ENCODE data around the gene PRKN. TPM values are rescaled to one million over a fixed set of nuclear protein-coding genes. Genes with fewer than 3 reads are reported as not detected.

Gene PRKN
- total RNA-seq, 1 experiment from 2014 or later = 0.34 TPM

GRCh38 chr6:162147281-162147680, 580.3 kb downstream of the PRKN start:
- intact Hi-C loops (cut with micrococcal nuclease; ENCODE audit: unreplicated experiment) = loop anchor here (1.0 kb wide), 1 partner anchor 18 kb away; no protein-coding TSS in a partner anchor
- no peaks in the 10 kb centered on the region for H3K9me3 Mint-ChIP-seq (ENCODE audit: unreplicated experiment)
- DNase-seq = no peak
- no TSS peak for BruUV-seq (replicated peaks)
- Histone ChIP-seq H3K4me3 (ENCODE audit: low read depth, low read length) (no peak overlapping the region), H3K36me3 (ENCODE audit: control insufficient read depth, insufficient read depth, low read length) (no peaks in the 10 kb centered on the region), H3K4me1 (no peaks in the 10 kb centered on the region), H3K9me3 (no peaks in the 10 kb centered on the region), H3K27me3 (replicated peaks; ENCODE audit: control insufficient read depth, insufficient read depth, low read length) (no peaks in the 10 kb centered on the region)
- H3K36me3 Mint-ChIP-seq (ENCODE audit: insufficient read depth, unreplicated experiment) = no peaks in the 10 kb centered on the region
- TF ChIP-seq, protein P1, sequence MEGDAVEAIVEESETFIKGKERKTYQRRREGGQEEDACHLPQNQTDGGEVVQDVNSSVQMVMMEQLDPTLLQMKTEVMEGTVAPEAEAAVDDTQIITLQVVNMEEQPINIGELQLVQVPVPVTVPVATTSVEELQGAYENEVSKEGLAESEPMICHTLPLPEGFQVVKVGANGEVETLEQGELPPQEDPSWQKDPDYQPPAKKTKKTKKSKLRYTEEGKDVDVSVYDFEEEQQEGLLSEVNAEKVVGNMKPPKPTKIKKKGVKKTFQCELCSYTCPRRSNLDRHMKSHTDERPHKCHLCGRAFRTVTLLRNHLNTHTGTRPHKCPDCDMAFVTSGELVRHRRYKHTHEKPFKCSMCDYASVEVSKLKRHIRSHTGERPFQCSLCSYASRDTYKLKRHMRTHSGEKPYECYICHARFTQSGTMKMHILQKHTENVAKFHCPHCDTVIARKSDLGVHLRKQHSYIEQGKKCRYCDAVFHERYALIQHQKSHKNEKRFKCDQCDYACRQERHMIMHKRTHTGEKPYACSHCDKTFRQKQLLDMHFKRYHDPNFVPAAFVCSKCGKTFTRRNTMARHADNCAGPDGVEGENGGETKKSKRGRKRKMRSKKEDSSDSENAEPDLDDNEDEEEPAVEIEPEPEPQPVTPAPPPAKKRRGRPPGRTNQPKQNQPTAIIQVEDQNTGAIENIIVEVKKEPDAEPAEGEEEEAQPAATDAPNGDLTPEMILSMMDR (IDR thresholded peaks at IDR 0.05; ENCODE audit: insufficient read depth in 1 of 2, low read depth in 1 of 2, low read length in 1 of 2, severe bottlenecking in 1 of 2, unreplicated experiment in 1 of 2) = no peak
- CTCF ChIA-PET = no interaction called here
- no peaks in the 10 kb centered on the region for H3K27me3 Mint-ChIP-seq (ENCODE audit: insufficient read depth, unreplicated experiment)
- no peak overlapping the region for H3K27ac Mint-ChIP-seq (ENCODE audit: unreplicated experiment)
- H3K4me1 Mint-ChIP-seq (ENCODE audit: low read depth, unreplicated experiment) = no peaks in the 10 kb centered on the region
- POLR2A ChIA-PET = no interaction called here
- no peak overlapping the region for H3K4me3 Mint-ChIP-seq (ENCODE audit: unreplicated experiment)

- no peaks in the 10 kb centered on the region for H3K27me3 ChIP-seq (replicated peaks; ENCODE audit: control insufficient read depth, insufficient read depth, low read length)
- no TSS peak for BruUV-seq (replicated peaks)
- intact Hi-C loops (cut with micrococcal nuclease; ENCODE audit: unreplicated experiment) = no loop called here
Observed at GRCh38 chr6:162140251-162140852, 587.2 kb downstream of the PRKN start.

DNA sequence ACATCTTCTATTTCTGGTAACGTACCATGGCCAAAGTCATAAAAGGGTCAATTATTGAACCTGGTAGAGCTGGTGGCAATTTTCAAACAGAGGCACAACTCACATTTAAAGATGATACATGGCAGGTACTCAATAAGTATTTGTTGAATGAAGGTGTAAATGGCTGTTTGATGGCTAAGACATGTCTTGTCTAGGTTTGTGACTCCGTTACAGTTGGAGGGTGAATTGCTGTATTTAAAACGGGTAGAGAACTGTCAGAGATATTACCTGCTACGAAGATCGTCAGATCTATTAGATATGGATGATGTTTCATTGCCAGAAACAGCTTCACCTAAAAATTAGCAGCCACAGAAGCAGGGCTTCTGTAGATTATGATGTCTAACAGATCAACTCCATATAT, 601.9 kb downstream of the PRKN start:
- ChIA-PET POLR2A (no interaction called here), CTCF (no interaction called here)
- peaks cover 3% of the 10 kb centered on the region for H3K27me3 Mint-ChIP-seq (ENCODE audit: insufficient read depth, unreplicated experiment)
- TF ChIP-seq, protein P1 (IDR thresholded peaks at IDR 0.05; ENCODE audit: insufficient read depth in 1 of 2, low read depth in 1 of 2, low read length in 1 of 2, severe bottlenecking in 1 of 2, unreplicated experiment in 1 of 2) = no peak
- BruUV-seq (replicated peaks) = no TSS peak
- H3K36me3 Mint-ChIP-seq (ENCODE audit: insufficient read depth, unreplicated experiment) = no peaks in the 10 kb centered on the region
- Histone ChIP-seq H3K4me3 (ENCODE audit: low read depth, low read length) (no peak overlapping the region), H3K4me1 (no peaks in the 10 kb centered on the region), H3K27me3 (replicated peaks; ENCODE audit: control insufficient read depth, insufficient read depth, low read length) (no peaks in the 10 kb centered on the region), H3K9me3 (no peaks in the 10 kb centered on the region), H3K36me3 (ENCODE audit: control insufficient read depth, insufficient read depth, low read length) (no peaks in the 10 kb centered on the region)
- DNase-seq = no peak
- H3K27ac Mint-ChIP-seq (ENCODE audit: unreplicated experiment) = no peak overlapping the region
- intact Hi-C loops (cut with micrococcal nuclease; ENCODE audit: unreplicated experiment) = no loop called here
- no peaks in the 10 kb centered on the region for H3K4me1 Mint-ChIP-seq (ENCODE audit: low read depth, unreplicated experiment)
- H3K4me3 Mint-ChIP-seq (ENCODE audit: unreplicated experiment) = no peak overlapping the region
- no peaks in the 10 kb centered on the region for H3K9me3 Mint-ChIP-seq (ENCODE audit: unreplicated experiment)

More at GRCh38 chr6:162140251-162140852, 587.2 kb downstream of the PRKN start:
- H3K9me3 Mint-ChIP-seq (ENCODE audit: unreplicated experiment) = peaks cover 14% of the 10 kb centered on the region
- no peaks in the 10 kb centered on the region for H3K9me3 ChIP-seq
- H3K4me3 ChIP-seq (ENCODE audit: low read depth, low read length) = no peak overlapping the region
- no peaks in the 10 kb centered on the region for H3K4me1 Mint-ChIP-seq (ENCODE audit: low read depth, unreplicated experiment)
- no peak for DNase-seq
- no peak overlapping the region for H3K27ac Mint-ChIP-seq (ENCODE audit: unreplicated experiment)
- ChIA-PET POLR2A (no interaction called here), CTCF (no interaction called here)
- H3K4me1 ChIP-seq = no peaks in the 10 kb centered on the region
- no peaks in the 10 kb centered on the region for H3K36me3 Mint-ChIP-seq (ENCODE audit: insufficient read depth, unreplicated experiment)
- TF ChIP-seq, protein P1 (IDR thresholded peaks at IDR 0.05; ENCODE audit: insufficient read depth in 1 of 2, low read depth in 1 of 2, low read length in 1 of 2, severe bottlenecking in 1 of 2, unreplicated experiment in 1 of 2) = no peak
- H3K4me3 Mint-ChIP-seq (ENCODE audit: unreplicated experiment) = no peak overlapping the region
- no peaks in the 10 kb centered on the region for H3K36me3 ChIP-seq (ENCODE audit: control insufficient read depth, insufficient read depth, low read length)
- no peaks in the 10 kb centered on the region for H3K27me3 Mint-ChIP-seq (ENCODE audit: insufficient read depth, unreplicated experiment)
